WTC11 (cell line): Measurements from ENCODE around the gene KDM2B. TPM values are rescaled to one million over a fixed set of nuclear protein-coding genes. Genes with fewer than 3 reads are reported as not detected.

Source experiments
- ATAC-seq: fragments of 200-7000 bp; cut with Tn5 transposase; 2 replicates; pipeline ENCODE4 v1.10.0; 2021; ENCODE audit warnings: mild to moderate bottlenecking, moderate library complexity
- CTCF ChIA-PET: fragments of 300-600 bp; sonication (Branson Sonifier 250); formaldehyde crosslinking; loops from one replicate; lab custom pipeline; 2021; ENCODE audit warnings: antibody characterized with exemption; lab: Charles Lee
- POLR2A ChIA-PET: fragments of 350-600 bp; sonication (Branson Sonifier 250); formaldehyde crosslinking; loops from one replicate; lab custom pipeline; 2021; ENCODE audit warnings: antibody characterized with exemption; lab: Charles Lee
- DNase-seq: peaks from one replicate; pipeline ENCODE4 v3.0.0; 2021; ENCODE audit warnings: low spot score
- H3K27ac Mint-ChIP-seq: 2 replicates; pipeline ENCODE4 v1.8.0; 2021; ENCODE audit warnings: mixed read lengths
- H3K27me3 Mint-ChIP-seq: 2 replicates; pipeline ENCODE4 v1.8.0; 2021; ENCODE audit warnings: low read depth, mild to moderate bottlenecking, moderate library complexity, mixed read lengths
- H3K36me3 Mint-ChIP-seq: 2 replicates; pipeline ENCODE4 v1.8.0; 2021; ENCODE audit warnings: mixed read lengths
- H3K4me1 Mint-ChIP-seq: 2 replicates; pipeline ENCODE4 v1.8.0; 2022; ENCODE audit warnings: mixed read lengths
- H3K4me3 Mint-ChIP-seq: 2 replicates; pipeline ENCODE4 v1.8.0; 2021; ENCODE audit warnings: mild to moderate bottlenecking, moderate library complexity, mixed read lengths
- H3K9me3 Mint-ChIP-seq: 2 replicates; pipeline ENCODE4 v1.8.0; 2021; ENCODE audit warnings: mixed read lengths
- AR ChIP-seq: fragments of 250-450 bp; sonication (Bioruptor Pico); IDR thresholded peaks from 2 replicates; pipeline ENCODE4 v1.9.0; 2021; ENCODE audit warnings: mild to moderate bottlenecking
- CBFB ChIP-seq: sonication (generic); formaldehyde crosslinking; IDR thresholded peaks from 2 replicates; pipeline ENCODE4 v1.8.1; 2022; ENCODE audit warnings: mild to moderate bottlenecking, low read depth, missing genetic modification reagents
- CDX4 ChIP-seq: fragments of 250-450 bp; sonication (Bioruptor Pico); IDR thresholded peaks from 2 replicates; pipeline ENCODE4 v1.9.0; 2021; ENCODE audit warnings: moderate library complexity, mild to moderate bottlenecking, inconsistent platforms, borderline replicate concordance
- ERG ChIP-seq: fragments of 250-450 bp; sonication (Bioruptor Pico); IDR thresholded peaks from 2 replicates; pipeline ENCODE4 v1.8.0; 2021; ENCODE audit warnings: mild to moderate bottlenecking
- ETV6 ChIP-seq: sonication (generic); formaldehyde crosslinking; IDR thresholded peaks from 2 replicates; pipeline ENCODE4 v1.8.1; 2022; ENCODE audit warnings: mild to moderate bottlenecking, missing genetic modification reagents
- GABPB1 ChIP-seq: sonication (generic); formaldehyde crosslinking; IDR thresholded peaks from 2 replicates; pipeline ENCODE4 v1.8.1; 2023; ENCODE audit warnings: mild to moderate bottlenecking, missing genetic modification reagents
- GRHL2 ChIP-seq: fragments of 250-450 bp; sonication (Bioruptor Pico); IDR thresholded peaks from 2 replicates; pipeline ENCODE4 v1.8.0; 2022; ENCODE audit warnings: mild to moderate bottlenecking, moderate library complexity; ENCODE audit not compliant: insufficient replicate concordance, severe bottlenecking
- NFE2L1 ChIP-seq: sonication (generic); formaldehyde crosslinking; IDR thresholded peaks from 2 replicates; pipeline ENCODE4 v1.8.1; 2023; ENCODE audit warnings: missing genetic modification reagents
- NR3C1 ChIP-seq: sonication (generic); formaldehyde crosslinking; conservative IDR thresholded peaks from 2 replicates; pipeline ENCODE4 v1.8.1; 2023; ENCODE audit warnings: low read depth, mild to moderate bottlenecking, missing genetic modification reagents
- OVOL2 ChIP-seq: fragments of 250-450 bp; sonication (Bioruptor Pico); IDR thresholded peaks from 2 replicates; pipeline ENCODE4 v1.9.0; 2021; ENCODE audit warnings: mild to moderate bottlenecking, borderline replicate concordance
- RELA ChIP-seq: sonication (generic); formaldehyde crosslinking; IDR thresholded peaks from 2 replicates; pipeline ENCODE4 v1.8.1; 2022; ENCODE audit warnings: missing genetic modification reagents, mild to moderate bottlenecking, borderline replicate concordance
- SMAD3 ChIP-seq: sonication (generic); formaldehyde crosslinking; IDR thresholded peaks from 2 replicates; pipeline ENCODE4 v1.8.0; 2022; ENCODE audit warnings: missing genetic modification reagents, mild to moderate bottlenecking, borderline replicate concordance
- STAT6 ChIP-seq: sonication (generic); formaldehyde crosslinking; conservative IDR thresholded peaks from 2 replicates; pipeline ENCODE4 v1.8.1; 2023; ENCODE audit warnings: mild to moderate bottlenecking, low read depth, missing genetic modification reagents, moderate library complexity
- TCF7 ChIP-seq: sonication (generic); formaldehyde crosslinking; IDR thresholded peaks from 2 replicates; pipeline ENCODE4 v1.8.0; 2022; ENCODE audit warnings: mild to moderate bottlenecking, low read depth, missing genetic modification reagents, moderate library complexity
- ZMAT4 ChIP-seq: fragments of 250-450 bp; sonication (Bioruptor Pico); IDR thresholded peaks from 2 replicates; pipeline ENCODE4 v1.9.0; 2021; ENCODE audit warnings: mild to moderate bottlenecking
- ZNF671 ChIP-seq: fragments of 250-450 bp; sonication (Bioruptor Pico); IDR thresholded peaks from 2 replicates; pipeline ENCODE4 v1.8.0; 2021; ENCODE audit warnings: mild to moderate bottlenecking
- ZSCAN18 ChIP-seq: fragments of 250-450 bp; sonication (Bioruptor Pico); IDR thresholded peaks from 2 replicates; pipeline ENCODE4 v2.1.2; 2022; ENCODE audit warnings: mild to moderate bottlenecking, moderate library complexity
- total RNA-seq: library from RNA; stranded (reverse); gene quantifications from 3 replicates; pipeline ENCODE4 v1.2.3, GENCODE V29; 2021
- TF ChIP-seq, protein P1 (sequence below): sonication (generic); formaldehyde crosslinking; IDR thresholded peaks from 2 replicates; pipeline ENCODE4 v1.8.1; 2023; ENCODE audit warnings: mild to moderate bottlenecking, moderate library complexity, missing genetic modification reagents
- TF ChIP-seq, protein P2 (sequence below): sonication (generic); formaldehyde crosslinking; IDR thresholded peaks from 2 replicates; pipeline ENCODE4 v1.8.0; 2022; ENCODE audit warnings: mild to moderate bottlenecking, missing genetic modification reagents
- TF ChIP-seq, protein P3 (sequence below): sonication (generic); formaldehyde crosslinking; IDR thresholded peaks from 2 replicates; pipeline ENCODE4 v1.8.0; 2023; ENCODE audit warnings: mild to moderate bottlenecking, missing genetic modification reagents

Gene KDM2B
- total RNA-seq, 1 experiment from 2014 or later: 147 TPM

- peaks cover 7% of the 10 kb centered on the region for H3K9me3 Mint-ChIP-seq
- peaks cover 45% of the 10 kb centered on the region for H3K36me3 Mint-ChIP-seq
- TF ChIP-seq, protein P1, sequence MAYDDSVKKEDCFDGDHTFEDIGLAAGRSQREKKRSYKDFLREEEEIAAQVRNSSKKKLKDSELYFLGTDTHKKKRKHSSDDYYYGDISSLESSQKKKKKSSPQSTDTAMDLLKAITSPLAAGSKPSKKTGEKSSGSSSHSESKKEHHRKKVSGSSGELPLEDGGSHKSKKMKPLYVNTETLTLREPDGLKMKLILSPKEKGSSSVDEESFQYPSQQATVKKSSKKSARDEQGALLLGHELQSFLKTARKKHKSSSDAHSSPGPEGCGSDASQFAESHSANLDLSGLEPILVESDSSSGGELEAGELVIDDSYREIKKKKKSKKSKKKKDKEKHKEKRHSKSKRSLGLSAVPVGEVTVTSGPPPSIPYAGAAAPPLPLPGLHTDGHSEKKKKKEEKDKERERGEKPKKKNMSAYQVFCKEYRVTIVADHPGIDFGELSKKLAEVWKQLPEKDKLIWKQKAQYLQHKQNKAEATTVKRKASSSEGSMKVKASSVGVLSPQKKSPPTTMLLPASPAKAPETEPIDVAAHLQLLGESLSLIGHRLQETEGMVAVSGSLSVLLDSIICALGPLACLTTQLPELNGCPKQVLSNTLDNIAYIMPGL (CRISPR knock-in tag): no peak
- TF ChIP-seq CBFB (CRISPR knock-in tag): no peak
- no peak for TF ChIP-seq ZNF671
- no peak for TF ChIP-seq CDX4
- no peak for TF ChIP-seq GABPB1 (CRISPR knock-in tag)
- no peak for TF ChIP-seq AR (CRISPR knock-in tag)
- TF ChIP-seq STAT6 (CRISPR knock-in tag): no peak
- no peak for TF ChIP-seq ETV6 (CRISPR knock-in tag)
- no peak for ATAC-seq
- H3K4me1 Mint-ChIP-seq: peaks cover 21% of the 10 kb centered on the region
- CTCF ChIA-PET: no interaction called here
- H3K27me3 Mint-ChIP-seq: no peaks in the 10 kb centered on the region
- DNase-seq: no peak
- H3K4me3 Mint-ChIP-seq: no peak overlapping the region
- no peak overlapping the region for H3K27ac Mint-ChIP-seq
- POLR2A ChIA-PET: no interaction called here
These were observed 61.6 kb downstream of the KDM2B start for GRCh38 chr12:121519227-121519626.

- no peak for DNase-seq
- Mint-ChIP-seq H3K27ac (no peak overlapping the region), H3K36me3 (peaks cover 41% of the 10 kb centered on the region), H3K9me3 (peaks cover 7% of the 10 kb centered on the region), H3K4me1 (peaks cover 19% of the 10 kb centered on the region), H3K27me3 (no peaks in the 10 kb centered on the region), H3K4me3 (no peak overlapping the region)
- ATAC-seq: no peak
- ChIA-PET CTCF (no interaction called here), POLR2A (no interaction called here)
- no peak for TF ChIP-seq TCF7
- TF ChIP-seq, protein P2, sequence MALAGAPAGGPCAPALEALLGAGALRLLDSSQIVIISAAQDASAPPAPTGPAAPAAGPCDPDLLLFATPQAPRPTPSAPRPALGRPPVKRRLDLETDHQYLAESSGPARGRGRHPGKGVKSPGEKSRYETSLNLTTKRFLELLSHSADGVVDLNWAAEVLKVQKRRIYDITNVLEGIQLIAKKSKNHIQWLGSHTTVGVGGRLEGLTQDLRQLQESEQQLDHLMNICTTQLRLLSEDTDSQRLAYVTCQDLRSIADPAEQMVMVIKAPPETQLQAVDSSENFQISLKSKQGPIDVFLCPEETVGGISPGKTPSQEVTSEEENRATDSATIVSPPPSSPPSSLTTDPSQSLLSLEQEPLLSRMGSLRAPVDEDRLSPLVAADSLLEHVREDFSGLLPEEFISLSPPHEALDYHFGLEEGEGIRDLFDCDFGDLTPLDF (CRISPR knock-in tag): no peak
- no peak for TF ChIP-seq NFE2L1 (CRISPR knock-in tag)
- TF ChIP-seq, protein P3, sequence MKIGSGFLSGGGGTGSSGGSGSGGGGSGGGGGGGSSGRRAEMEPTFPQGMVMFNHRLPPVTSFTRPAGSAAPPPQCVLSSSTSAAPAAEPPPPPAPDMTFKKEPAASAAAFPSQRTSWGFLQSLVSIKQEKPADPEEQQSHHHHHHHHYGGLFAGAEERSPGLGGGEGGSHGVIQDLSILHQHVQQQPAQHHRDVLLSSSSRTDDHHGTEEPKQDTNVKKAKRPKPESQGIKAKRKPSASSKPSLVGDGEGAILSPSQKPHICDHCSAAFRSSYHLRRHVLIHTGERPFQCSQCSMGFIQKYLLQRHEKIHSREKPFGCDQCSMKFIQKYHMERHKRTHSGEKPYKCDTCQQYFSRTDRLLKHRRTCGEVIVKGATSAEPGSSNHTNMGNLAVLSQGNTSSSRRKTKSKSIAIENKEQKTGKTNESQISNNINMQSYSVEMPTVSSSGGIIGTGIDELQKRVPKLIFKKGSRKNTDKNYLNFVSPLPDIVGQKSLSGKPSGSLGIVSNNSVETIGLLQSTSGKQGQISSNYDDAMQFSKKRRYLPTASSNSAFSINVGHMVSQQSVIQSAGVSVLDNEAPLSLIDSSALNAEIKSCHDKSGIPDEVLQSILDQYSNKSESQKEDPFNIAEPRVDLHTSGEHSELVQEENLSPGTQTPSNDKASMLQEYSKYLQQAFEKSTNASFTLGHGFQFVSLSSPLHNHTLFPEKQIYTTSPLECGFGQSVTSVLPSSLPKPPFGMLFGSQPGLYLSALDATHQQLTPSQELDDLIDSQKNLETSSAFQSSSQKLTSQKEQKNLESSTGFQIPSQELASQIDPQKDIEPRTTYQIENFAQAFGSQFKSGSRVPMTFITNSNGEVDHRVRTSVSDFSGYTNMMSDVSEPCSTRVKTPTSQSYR: no peak
- TF ChIP-seq NR3C1: no peak
- TF ChIP-seq RELA (CRISPR knock-in tag): no peak
- TF ChIP-seq SMAD3 (CRISPR knock-in tag): no peak
- no peak for TF ChIP-seq ZSCAN18 (CRISPR knock-in tag)
- TF ChIP-seq GRHL2 (CRISPR knock-in tag): no peak
- TF ChIP-seq ERG (CRISPR knock-in tag): no peak
- no peak for TF ChIP-seq ZMAT4 (CRISPR knock-in tag)
- TF ChIP-seq ZNF671: no peak
- TF ChIP-seq OVOL2 (CRISPR knock-in tag): no peak
These were observed 62.2 kb downstream of the KDM2B start for GRCh38 chr12:121518656-121519055.
